Activated T-cell treated with anti-CD3 and anti-CD28 coated beads for 4 hours (primary cell): Measurements from ENCODE around the gene ACAD9.
"Not testable (repeated sequence)": the region's sequence is repeated elsewhere in the genome, so short reads cannot be mapped to it uniquely, and the experiment has no call there.

ENCODE experiments used
- DNase-seq: peaks from one replicate; pipeline ENCODE4 v3.0.0-alpha.2; 2020

Gene ACAD9

DNA sequence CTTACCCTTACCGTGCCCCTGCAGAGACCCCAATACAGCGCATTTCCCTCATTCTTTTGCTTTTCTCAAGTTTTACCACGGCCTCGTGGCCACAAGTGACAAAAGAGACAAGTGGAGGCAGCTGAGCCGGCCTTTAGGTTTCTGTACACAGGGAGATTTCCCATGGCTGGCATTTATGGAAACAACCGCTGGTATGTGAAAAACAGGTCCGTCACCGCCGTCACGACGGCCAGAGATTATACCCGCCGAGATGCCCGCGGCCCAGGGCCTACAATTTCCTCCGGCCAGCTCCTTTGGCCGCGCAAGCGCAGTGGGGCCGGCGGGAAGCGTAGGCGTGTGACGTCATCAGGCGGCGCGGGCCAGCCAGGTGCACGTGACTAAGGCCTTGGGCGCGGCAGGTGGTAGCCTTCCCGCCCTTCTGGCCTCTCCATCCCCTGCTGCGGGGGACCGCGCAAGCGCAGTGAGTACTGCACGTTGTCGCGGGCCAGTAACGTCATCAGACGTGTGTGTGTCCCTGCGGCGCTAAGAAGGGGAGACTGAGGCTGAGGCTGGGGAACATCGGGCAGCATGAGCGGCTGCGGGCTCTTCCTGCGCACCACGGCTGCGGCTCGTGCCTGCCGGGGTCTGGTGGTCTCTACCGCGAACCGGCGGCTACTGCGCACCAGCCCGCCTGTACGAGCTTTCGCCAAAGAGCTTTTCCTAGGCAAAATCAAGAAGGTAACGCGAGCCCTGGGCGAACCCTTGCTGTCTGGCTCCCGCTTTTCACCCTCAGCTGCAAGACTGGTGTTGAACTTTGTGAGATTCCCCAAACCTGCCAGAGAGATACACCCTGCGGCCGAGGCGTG, at the start of gene ACAD9:
TSS of gene ACAD9 (plus strand) at position 496 of the 845 bp plus-strand sequence. CDS start at position 568, 72 bp downstream.
- peak; percentile 96 for DNase-seq

DNA sequence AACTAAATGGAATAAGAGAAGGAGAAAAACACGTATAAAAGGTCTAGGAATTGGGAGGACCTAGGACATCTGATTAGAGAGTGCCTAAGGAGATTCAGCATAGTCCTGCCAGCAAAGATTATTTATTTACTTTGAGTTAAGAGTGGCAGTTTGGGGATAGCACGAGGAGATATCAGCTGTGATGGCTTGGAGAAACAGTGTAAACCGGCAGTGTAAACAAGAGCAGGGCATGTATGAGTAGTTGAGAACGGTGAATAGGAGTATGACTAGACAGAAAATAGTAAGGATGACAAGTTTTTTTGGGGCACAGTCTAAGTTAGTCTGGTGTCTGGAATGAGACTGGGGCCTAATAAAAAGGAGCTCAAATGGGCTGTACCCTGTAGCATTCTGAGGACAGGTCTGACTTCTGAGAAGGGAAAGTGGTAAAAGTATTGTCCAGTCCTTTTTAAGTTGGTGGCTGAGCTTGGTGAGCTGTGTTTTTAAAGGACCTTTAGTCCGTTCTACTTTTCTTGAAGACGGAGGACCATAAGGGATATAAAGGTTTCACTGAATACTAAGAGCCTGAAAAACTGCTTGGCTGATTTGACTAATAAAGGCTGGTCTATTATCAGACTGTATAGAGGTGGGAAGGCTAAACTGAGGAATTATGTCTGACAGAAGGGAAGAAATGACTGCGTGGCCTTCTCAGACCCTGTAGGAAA, 49.3 kb upstream of the ACAD9 start:
- DNase-seq = not testable (repeated sequence)

DNA sequence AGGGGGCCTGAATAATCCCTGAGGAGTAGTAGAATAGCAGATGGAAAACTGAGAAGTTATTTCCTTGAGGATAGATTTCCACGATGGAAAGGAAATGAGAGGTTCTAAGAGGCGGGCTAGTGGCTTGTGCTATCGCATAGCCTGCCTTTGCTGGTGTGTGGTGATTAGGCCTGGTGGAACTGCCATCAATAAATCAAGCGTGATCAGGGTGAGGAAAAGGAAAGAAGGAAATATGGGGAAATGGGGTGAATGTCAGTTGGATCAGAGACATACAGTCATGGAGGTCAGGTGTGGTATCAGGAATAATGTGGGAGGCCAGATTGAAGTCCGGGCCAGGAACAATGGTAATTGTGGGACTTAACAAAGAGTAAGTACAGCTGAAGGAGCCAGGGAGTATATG, 48.7 kb upstream of the ACAD9 start:
- DNase-seq = not testable (repeated sequence)

DNA sequence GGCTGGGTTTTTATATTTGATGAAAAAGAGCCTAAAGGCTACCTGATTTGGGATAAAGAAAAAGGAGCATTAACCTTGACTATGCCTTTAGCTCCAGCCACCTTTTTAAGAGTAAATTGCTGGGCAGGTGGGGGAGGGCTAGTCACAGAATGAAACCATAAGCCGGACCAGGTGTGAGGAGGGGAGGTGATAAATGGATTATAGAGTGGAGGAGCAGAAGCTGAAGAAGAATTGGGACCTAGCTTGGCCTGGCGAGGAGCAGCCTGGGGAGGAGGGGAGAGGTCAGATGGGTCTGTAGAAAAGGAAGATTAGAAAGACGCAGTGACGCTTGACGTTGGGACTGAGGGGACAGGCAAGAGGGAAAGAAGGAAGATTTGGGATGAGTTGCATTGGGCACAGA, 46.4 kb upstream of the ACAD9 start:
- not testable (repeated sequence) for DNase-seq

DNA sequence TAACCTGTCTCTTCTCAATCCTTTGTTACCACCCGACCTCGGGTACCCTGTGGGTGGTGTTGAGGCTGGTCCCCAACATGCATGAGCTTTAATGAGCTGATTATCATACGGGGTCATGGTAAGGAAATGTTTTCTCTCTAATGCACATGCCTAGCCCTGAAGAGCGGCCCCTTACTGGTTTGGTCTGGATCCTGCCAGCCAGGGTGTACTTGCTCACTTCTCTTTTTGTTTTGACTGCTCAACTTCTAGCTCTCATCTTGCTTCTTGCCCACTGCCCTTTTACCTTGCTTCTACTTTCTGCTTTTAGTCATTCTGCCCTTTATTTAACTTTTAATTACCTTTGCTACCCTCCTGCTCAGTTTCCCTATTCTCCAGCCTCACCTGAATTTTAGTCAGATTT, 44.3 kb upstream of the ACAD9 start:
- DNase-seq = no peak

DNA sequence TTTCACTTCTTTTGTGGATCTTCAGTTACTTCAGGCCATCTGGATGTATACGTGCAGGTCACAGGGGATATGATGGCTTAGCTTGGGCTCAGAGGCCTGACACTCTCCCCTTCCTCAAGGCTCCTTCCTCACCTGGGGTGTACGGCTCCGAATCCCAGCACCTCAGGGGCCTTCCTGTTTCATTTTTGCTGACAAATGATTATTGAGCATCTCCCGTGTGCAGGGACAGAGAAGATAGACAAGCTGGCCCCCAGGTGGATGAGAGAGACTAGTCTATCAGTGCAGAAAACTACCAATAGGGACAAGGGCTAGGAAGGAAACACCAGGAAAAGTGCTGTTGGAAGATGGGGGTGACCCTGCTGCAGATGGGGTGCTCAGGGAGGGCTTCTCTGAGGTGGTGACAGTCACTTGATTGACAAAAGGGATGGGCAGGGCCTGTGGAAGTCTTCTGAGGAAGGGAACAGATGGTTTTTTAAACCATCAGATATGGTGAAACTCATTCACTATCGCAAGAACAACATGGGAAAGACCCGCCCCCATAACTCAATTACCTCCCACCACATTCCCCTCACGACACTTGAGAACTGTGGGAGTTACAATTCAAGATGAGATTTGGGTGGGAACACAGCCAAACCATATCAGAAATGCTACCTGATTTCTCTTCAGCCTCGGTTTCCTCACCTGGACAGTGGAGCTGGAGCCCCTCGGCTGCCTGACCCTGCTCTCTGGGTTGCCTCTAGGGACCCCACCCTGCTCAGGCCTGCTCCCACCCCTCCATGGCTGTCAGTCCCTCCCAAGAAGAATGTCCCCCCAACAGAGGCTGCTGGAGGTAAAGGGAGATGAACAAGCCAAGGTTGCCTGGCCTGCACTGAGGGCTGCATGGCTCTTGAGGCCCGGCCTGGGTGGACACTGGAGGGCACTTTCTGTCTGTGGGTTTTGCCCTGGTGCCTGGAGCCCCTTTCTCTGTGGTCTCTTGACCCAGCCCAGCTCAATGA, 37.2 kb upstream of the ACAD9 start:
- no peak for DNase-seq

DNA sequence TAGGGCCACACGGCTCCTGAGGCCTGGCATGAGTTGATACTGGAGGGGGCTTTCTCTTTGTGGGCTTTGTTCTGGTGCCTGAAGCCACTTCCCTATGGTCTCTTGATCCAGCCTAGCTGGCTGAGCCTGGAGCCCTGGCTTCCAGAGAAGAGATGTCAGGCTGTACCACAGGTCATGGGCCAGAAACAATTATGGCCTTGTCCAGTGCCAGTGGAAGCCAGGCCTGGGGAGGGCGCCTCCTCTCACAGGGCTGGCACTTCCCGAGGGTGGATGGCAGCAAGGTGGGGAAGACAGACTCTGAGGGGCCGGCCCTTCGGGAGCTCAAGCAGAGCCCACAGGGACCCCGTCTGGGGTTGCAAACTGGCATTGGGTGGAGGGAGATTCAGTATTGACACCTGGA, 34.9 kb upstream of the ACAD9 start:
- no peak for DNase-seq

DNA sequence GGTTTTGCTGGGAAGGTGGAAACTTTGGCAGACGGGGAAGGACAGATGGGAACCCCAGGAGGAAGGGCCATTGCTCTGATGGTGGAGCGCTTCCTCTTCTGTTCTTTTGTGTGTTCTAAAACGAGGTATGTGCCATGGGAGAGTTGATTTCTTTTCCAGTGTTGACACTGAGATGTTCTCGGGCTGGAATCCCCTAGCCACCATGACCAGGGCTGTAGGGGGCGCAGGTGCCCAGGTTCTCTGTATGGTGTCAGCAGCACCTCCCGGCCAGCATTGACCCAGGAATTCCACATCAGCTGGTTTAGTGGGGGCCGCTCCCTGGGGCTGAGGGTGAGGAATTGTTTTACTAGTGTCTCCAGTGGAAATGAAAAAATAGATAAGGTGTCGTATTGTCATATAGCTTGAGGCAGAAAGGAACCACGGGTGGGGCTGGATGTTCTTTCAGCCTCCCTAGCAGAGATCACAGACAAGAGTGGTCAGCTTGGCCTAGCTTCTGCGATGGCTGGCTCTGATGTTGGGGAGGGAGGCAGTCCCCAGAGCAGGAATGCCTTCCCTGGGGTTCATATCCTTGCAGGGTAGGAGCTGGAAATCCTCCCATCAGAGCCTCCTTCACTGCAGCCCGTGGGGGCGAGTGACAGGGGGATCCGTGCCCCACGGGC, 34.2 kb upstream of the ACAD9 start:
- DNase-seq = no peak

DNA sequence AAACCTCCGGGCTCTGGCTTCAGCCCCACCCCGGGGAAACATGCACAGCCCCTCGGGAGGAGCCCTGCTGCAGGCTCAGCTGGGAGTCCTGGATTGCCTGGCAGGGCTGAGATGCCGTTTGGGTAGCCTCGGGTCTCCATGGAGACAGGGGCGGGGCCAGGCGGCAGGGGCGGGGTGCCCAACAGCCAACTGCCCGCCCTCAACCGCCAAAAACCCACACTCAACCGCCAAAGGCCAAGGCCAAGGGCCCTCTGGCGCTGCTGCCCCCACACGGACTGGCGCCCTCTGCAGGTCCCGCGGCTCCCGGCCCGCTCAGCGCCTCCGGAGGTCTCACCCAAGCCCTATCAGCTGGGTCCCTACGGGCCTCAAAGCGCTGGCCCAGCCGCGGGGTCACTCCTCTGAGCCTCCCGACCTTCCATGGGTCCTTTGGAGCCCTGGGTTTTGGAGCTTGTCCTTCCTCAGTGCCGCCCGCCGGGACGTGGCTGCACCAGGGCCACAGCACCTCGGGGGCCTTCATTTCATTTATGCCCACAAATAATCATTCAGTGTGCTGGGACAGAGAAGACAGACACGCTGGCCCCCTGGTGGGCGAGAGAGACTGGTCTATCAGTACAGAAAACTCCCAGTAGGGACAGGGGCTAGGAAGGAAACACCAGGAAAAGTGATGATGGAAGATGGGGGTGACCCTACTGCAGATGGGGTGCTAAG, 33.5 kb upstream of the ACAD9 start:
- DNase-seq = peak; percentile 65

DNA sequence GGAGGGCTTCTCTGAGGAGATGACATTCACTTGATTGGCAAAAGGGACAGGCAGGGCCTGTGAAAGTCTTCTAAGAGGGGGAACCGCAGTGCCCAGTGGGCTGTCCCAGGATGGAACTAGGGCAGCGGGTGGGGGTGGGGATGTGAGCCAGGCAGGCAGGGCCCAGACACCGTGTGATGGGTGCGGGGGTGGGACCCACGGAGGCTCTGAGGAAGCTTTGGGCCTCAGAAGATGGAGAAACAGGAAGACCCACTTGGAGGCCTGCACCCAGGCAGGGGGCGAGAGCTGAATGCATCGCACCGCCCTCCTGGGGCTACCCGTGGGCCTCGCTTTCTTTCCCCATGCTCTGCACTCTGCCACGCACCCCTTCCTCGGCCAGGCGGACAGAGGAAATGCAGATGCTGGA, 32.9 kb upstream of the ACAD9 start:
- no peak for DNase-seq

DNA sequence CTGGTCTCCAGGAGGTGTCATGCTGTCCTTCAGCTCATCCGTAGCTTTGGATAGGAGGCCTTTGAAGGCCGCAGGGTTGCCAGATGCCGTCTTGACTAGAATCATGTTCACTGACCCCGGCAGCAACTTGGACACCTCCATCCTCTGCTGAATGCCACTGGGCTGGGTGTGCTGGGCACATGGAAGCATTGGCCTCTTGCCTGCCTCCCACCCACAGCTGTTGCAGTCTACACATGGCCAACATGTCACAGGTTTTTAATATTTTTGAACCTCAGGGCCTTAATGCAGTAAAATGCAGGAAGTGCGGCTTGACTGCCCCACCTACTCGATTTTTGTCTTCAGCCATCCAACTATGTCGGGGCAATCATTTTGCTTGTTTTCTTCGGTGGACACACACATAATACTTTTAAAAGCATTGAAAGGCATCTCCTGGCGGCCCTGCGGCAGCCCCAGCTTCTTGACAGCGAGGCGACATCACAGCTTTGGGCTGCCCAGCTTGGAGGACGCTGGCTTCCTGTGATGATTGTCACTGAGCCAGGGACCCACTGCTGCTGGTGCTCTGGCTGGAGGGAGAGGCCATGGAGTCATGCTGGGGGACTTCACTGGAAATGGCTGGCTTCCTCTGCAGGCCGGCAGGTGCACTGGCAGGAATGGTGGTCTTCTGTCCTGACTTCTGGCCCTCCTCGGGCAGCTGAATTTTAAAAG, 31.6 kb upstream of the ACAD9 start:
- no peak for DNase-seq

DNA sequence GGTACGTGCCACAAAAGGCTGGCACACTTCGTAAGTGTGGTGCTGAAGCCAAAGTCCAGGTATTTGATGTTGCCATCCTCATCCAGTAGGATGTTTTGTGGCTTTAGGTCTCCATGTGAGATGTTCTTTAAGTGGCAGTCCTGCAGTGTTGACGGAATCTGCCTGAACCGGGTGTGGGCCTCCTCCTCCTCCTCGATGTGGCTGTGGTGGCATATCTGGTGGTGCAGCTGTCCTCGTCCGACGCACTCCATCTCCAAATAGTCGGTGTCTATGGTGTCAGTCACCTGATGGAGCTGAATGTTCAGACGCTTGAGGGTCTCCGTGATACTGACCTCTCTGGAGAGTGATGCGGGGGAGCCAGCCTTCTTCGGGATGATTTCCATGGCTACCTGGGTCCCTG, 30.5 kb upstream of the ACAD9 start:
- DNase-seq = no peak

DNA sequence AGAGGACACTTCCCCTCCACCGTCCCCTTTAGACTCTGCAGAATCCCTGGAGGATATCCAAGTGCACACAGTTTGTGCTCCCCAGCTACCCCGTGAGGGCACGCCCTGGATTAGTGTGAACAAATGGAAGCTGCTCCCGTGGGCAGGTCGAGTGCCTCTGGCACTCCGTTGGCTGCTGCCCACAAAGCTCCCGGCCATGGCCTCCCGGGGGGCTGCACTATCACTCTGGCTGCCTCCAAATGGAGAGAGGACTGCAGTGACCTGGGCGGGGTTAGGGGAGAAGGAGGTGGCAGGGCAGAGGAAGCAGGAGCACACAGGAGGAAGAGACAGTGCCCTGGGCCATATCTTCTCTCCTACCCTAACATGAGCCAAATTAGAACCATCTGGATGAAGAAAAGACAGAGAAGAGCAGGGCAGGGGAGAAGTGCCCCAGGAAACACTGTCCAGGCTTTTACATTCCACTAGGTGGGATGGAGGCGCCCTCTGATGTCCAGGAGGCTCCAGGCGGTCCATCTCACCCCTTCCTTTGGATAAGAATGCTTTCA, 29.4 kb upstream of the ACAD9 start:
- no peak for DNase-seq

DNA sequence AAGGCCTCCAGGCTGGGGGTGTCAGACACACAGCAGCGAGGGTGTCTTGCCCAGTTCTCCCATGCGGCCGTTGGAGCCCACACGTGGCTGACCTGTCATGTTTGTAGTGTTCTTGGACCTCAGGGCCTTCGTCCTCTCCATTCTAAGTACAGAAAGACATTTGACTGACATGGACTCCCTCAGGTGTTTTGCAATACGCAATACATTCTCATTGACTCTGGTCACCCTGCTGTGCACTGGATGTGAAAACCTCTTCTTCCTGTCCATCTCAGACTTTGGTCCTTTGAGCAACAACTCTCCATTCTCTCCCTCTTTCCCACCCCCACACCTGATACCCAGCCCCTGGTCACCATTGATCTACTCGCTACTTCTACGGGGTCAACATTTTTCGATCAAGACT, 28.9 kb upstream of the ACAD9 start:
- DNase-seq = no peak

DNA sequence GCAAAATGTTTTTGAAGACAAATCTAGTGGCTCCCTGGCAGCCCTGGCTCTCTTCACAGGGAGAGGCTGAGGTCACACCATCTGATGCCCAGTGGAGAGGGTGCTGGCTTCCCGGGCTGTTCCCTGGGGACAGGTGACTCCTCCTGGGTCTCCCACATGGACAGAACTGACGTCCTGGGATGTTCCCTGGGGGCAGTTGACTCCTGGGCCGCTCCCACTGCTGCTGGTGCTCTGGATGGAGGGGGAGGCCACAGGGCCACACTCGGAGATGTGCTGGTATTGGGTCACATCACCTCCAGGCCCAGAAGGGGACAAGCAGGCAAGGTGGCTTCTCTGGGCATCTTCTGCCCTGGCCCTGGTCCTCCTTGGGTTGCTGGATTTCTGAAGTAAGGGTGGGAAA, 27.8 kb upstream of the ACAD9 start:
- DNase-seq = no peak

DNA sequence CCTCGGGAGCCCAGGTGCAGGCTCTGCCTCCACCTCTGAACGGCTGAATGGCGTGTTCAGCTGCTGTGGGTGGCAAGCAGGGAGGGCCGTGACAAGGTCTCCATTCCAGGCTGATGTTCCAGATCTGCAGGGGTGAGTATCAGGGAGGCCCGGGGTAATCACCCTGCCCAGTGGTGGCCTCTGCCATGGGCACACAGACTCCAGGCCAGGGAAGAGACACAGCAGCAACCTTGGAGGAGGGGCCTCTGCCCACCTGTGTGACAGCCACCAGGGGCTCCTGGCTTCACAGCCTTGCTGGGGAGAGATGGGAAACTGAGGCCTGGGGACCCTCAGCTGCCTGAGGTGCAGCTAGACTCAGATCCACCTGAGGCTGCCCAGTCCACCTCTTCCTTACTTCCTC, 25.6 kb upstream of the ACAD9 start:
- DNase-seq = no peak

DNA sequence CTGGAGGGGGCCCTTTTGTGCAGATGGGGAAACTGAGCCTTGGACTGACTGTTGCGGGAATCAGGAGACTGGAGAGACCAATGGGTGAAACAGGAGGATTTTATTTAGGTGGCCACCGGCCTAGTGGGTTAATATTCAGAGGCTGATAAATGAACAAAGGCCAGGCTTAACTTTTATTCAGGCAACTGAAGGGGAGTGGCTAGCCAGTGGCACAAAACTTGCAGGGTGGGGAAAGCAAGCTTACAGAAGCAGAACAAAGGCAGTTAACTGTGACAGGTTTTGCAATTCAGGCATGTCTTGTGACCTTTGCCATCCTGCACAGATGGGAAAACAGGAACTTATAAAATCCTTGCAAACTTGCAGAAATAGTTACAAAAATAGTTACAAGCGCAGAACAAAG, 24.9 kb upstream of the ACAD9 start:
- DNase-seq = no peak

DNA sequence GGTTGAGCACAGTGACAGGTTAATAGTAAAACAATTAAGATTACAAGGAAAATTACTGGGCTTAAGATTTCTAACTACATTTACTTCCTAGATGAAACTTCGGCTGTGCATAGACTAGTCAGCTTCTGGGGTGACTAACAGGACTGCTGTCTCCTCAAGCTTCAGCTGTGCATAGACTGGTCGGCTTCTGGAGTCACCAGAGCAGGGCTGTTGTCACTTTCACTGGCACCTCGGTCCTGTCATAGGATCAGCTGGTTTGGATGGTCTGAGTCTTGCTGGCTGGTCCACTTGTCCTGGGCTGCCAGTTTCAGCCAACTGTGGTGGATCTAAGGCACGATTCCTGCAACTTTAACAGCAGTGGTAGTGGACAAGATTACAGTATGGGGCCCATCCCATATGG, 23.9 kb upstream of the ACAD9 start:
- no peak for DNase-seq

DNA sequence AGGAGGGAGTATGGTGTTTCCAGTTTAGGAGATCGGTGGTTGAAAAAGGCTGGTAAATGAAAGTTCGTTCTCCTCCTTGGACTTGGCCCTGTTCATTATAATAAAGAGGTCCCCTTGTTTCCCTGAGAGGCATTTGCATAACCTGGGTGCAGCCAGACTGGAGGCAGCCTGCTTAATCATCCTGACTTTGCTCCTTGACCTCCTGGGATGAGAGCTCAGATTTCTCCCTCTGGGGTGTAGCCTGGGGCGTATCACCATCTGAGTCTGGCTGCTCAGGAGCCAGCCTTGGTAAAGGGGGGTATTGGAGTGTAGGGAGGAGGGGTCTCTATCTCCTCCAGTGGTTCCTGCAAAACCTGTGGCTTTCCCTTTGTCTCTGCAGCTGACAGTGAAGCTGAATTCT, 21.3 kb upstream of the ACAD9 start:
- DNase-seq = no peak

DNA sequence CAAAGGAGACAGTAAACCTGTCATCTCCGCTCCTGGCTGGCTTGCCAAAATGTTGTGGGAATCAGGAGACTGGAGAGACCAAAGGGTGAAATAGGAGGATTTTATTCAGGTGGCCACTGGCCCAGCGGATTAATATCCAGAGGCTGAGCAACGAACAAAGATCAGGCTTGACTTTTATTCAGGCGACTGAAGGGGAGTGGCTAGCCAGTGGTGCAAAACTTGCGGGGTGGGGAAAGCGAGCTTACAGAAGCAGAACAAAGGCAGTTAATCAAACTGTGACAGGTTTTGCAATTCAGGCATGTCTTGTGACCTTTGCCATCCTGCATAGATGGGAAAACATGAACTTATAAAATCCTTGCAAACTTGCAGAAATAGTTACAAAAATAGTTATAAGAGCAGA, 19.8 kb upstream of the ACAD9 start:
- DNase-seq = no peak

DNA sequence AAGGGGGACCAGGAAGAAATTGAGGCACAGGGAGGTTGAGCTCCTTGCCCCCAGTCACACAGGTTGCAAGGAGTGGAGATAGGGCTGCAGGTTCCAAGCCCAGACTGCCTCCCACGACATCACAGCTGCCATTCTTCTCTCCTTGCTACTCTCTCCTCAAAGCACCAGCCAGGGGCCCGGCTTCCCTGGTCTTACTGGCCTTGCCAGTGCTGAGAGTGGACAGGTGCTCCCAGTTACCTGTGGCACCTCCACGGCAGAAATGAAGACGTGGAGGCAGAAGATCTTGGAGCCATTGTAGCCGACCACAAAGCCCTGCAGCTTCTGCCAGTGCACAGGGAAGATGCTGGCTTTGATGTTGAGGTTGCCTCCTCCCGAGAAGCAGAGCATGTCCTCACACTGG, 17.9 kb upstream of the ACAD9 start:
- DNase-seq = no peak
